Glutamatergic neuron (in vitro differentiated cells): ENCODE results near the gene HLA-C. TPM values are rescaled to one million over a fixed set of nuclear protein-coding genes. Genes with fewer than 3 reads are reported as not detected.

Experiments used
- DNase-seq: peaks from one replicate; pipeline ENCODE4 v3.0.0; 2022
- H3K27ac Mint-ChIP-seq: one replicate; pipeline ENCODE4 v1.8.0; 2020; ENCODE audit warnings: mild to moderate bottlenecking, mixed read lengths, inconsistent platforms; ENCODE audit not compliant: unreplicated experiment
- H3K27me3 Mint-ChIP-seq: one replicate; pipeline ENCODE4 v1.8.0; 2020; ENCODE audit warnings: mild to moderate bottlenecking, moderate library complexity, mixed read lengths, inconsistent platforms; ENCODE audit not compliant: unreplicated experiment
- H3K36me3 Mint-ChIP-seq: one replicate; pipeline ENCODE4 v1.8.0; 2020; ENCODE audit warnings: mild to moderate bottlenecking, mixed read lengths, inconsistent platforms; ENCODE audit not compliant: unreplicated experiment
- H3K4me1 Mint-ChIP-seq: one replicate; pipeline ENCODE4 v1.8.0; 2020; ENCODE audit warnings: mild to moderate bottlenecking, low read depth, mixed read lengths, inconsistent platforms; ENCODE audit not compliant: unreplicated experiment
- H3K4me3 Mint-ChIP-seq: one replicate; pipeline ENCODE4 v1.8.0; 2020; ENCODE audit warnings: mild to moderate bottlenecking, mixed read lengths, inconsistent platforms; ENCODE audit not compliant: unreplicated experiment
- H3K9me3 Mint-ChIP-seq: one replicate; pipeline ENCODE4 v1.8.0; 2020; ENCODE audit warnings: mild to moderate bottlenecking, moderate library complexity, mixed read lengths, inconsistent platforms; ENCODE audit not compliant: unreplicated experiment
- CTCF ChIP-seq: fragments of 200-600 bp; sonication (generic); IDR thresholded peaks from one replicate; pipeline ENCODE4 v1.5.0; 2021; ENCODE audit not compliant: partially characterized antibody, unreplicated experiment
- total RNA-seq: library from RNA; stranded (reverse); fragmentation: NEBNext Ultra II Directional; extraction: Animal tissue kit (Norgen Biotek cat#: 25700); gene quantifications from one replicate; pipeline ENCODE4 v1.2.1, GENCODE V29; 2021; ENCODE audit not compliant: unreplicated experiment

HLA-C gene
- total RNA-seq, 1 donor from 2014 or later, result 13.7 TPM

GRCh38 chr6:31272436-31272835 lies 544 bp upstream of the HLA-C start:
- Mint-ChIP-seq H3K4me1 (no peaks in the 10 kb centered on the region), H3K27ac (no peak overlapping the region), H3K4me3 (peak overlapping the region; percentile 81), H3K27me3 (peaks cover 5% of the 10 kb centered on the region), H3K9me3 (peaks cover 3% of the 10 kb centered on the region), H3K36me3 (no peaks in the 10 kb centered on the region)
- TF ChIP-seq CTCF, result no peak
- DNase-seq, result no peak

- H3K27ac Mint-ChIP-seq, result no peak overlapping the region
- peaks cover 5% of the 10 kb centered on the region for H3K27me3 Mint-ChIP-seq
- TF ChIP-seq CTCF, result no peak
- H3K4me3 Mint-ChIP-seq, result peak overlapping the region; percentile 67
- H3K9me3 Mint-ChIP-seq, result peaks cover 3% of the 10 kb centered on the region
- DNase-seq, result peak; percentile 26
- no peaks in the 10 kb centered on the region for H3K4me1 Mint-ChIP-seq
- no peaks in the 10 kb centered on the region for H3K36me3 Mint-ChIP-seq
Measured at GRCh38 chr6:31270788-31271640, 878 bp downstream of the HLA-C start.

GRCh38 chr6:31268836-31269235 lies 3.1 kb downstream of the HLA-C start:
- Mint-ChIP-seq H3K4me1 (peaks cover 3% of the 10 kb centered on the region), H3K36me3 (no peaks in the 10 kb centered on the region), H3K27ac (no peak overlapping the region), H3K9me3 (peaks cover 3% of the 10 kb centered on the region), H3K4me3 (no peak overlapping the region), H3K27me3 (peaks cover 5% of the 10 kb centered on the region)
- no peak for TF ChIP-seq CTCF
- DNase-seq, result no peak

GRCh38 chr6:31268369-31268765 lies 3.5 kb downstream of the HLA-C start:
- peaks cover 3% of the 10 kb centered on the region for H3K9me3 Mint-ChIP-seq
- peaks cover 5% of the 10 kb centered on the region for H3K27me3 Mint-ChIP-seq
- H3K4me3 Mint-ChIP-seq, result no peak overlapping the region
- no peak for DNase-seq
- no peak overlapping the region for H3K27ac Mint-ChIP-seq
- no peak for TF ChIP-seq CTCF
- no peaks in the 10 kb centered on the region for H3K36me3 Mint-ChIP-seq
- peaks cover 3% of the 10 kb centered on the region for H3K4me1 Mint-ChIP-seq

- DNase-seq, result peak; percentile 16
- H3K9me3 Mint-ChIP-seq, result peaks cover 3% of the 10 kb centered on the region
- TF ChIP-seq CTCF, result no peak
- peaks cover 5% of the 10 kb centered on the region for H3K27me3 Mint-ChIP-seq
- no peak overlapping the region for H3K27ac Mint-ChIP-seq
- no peaks in the 10 kb centered on the region for H3K36me3 Mint-ChIP-seq
- H3K4me1 Mint-ChIP-seq, result peaks cover 3% of the 10 kb centered on the region
- H3K4me3 Mint-ChIP-seq, result no peak overlapping the region
Measured at GRCh38 chr6:31267651-31268368, 4.1 kb downstream of the HLA-C start.
